MM.1S (cell line): ENCODE measurements around the gene LZTS2.

Source experiments
- DNase-seq: peaks from one replicate; pipeline ENCODE4 v3.0.0-alpha.2; 2015
- H2AFZ ChIP-seq: fragments of 300-600 bp; sonication (generic); 2 replicates; pipeline ENCODE4 v1.6.0; 2016; ENCODE audit warnings: antibody characterized with exemption, low read length
- H3F3A ChIP-seq: fragments of 300-600 bp; sonication (generic); 2 replicates; pipeline ENCODE4 v1.6.1; 2016; ENCODE audit warnings: mild to moderate bottlenecking, antibody characterized with exemption, low read length, moderate library complexity, mixed read lengths; ENCODE audit not compliant: insufficient read depth
- H3K27ac ChIP-seq: fragments of 300-600 bp; sonication (generic); 2 replicates; pipeline ENCODE4 v1.5.1; 2016; ENCODE audit warnings: mild to moderate bottlenecking, low read length
- H3K27me3 ChIP-seq: fragments of 300-600 bp; sonication (generic); replicated peaks from 2 replicates; pipeline ENCODE4 v1.6.0; 2016; ENCODE audit warnings: low read length; ENCODE audit not compliant: insufficient read depth
- H3K36me3 ChIP-seq: fragments of 300-600 bp; sonication (generic); replicated peaks from 2 replicates; pipeline ENCODE4 v1.6.1; 2016; ENCODE audit warnings: mild to moderate bottlenecking, low read length, mixed read lengths; ENCODE audit not compliant: insufficient read depth
- H3K4me1 ChIP-seq: fragments of 300-600 bp; sonication (generic); 2 replicates; pipeline ENCODE4 v1.6.1; 2016; ENCODE audit warnings: low read length, mixed read lengths
- H3K4me2 ChIP-seq: fragments of 300-600 bp; sonication (generic); 2 replicates; pipeline ENCODE4 v1.6.0; 2016; ENCODE audit warnings: low read depth, low read length
- H3K4me3 ChIP-seq: fragments of 300-600 bp; sonication (generic); 2 replicates; pipeline ENCODE4 v1.5.1; 2016; ENCODE audit warnings: low read length, mixed read lengths
- H3K79me2 ChIP-seq: fragments of 300-600 bp; sonication (generic); 2 replicates; pipeline ENCODE4 v1.6.1; 2016; ENCODE audit warnings: mixed run types, low read length, mixed read lengths
- H3K9ac ChIP-seq: fragments of 300-600 bp; sonication (generic); 2 replicates; pipeline ENCODE4 v1.6.1; 2016; ENCODE audit warnings: low read length, mixed read lengths
- H3K9me2 ChIP-seq: fragments of 300-600 bp; sonication (generic); replicated peaks from 2 replicates; pipeline ENCODE4 v1.6.1; 2016; ENCODE audit warnings: mild to moderate bottlenecking, low read length, mixed read lengths; ENCODE audit not compliant: insufficient read depth
- H3K9me3 ChIP-seq: fragments of 300-600 bp; sonication (generic); replicated peaks from 2 replicates; pipeline ENCODE4 v1.6.1; 2016; ENCODE audit warnings: mild to moderate bottlenecking, low read length, mixed read lengths; ENCODE audit not compliant: insufficient read depth
- H4K20me1 ChIP-seq: fragments of 300-600 bp; sonication (generic); 2 replicates; pipeline ENCODE4 v1.6.1; 2016; ENCODE audit warnings: mild to moderate bottlenecking, low read length, moderate library complexity, mixed read lengths; ENCODE audit not compliant: insufficient read depth
- CTCF ChIP-seq: fragments of 300-600 bp; sonication (generic); IDR thresholded peaks from 2 replicates; pipeline ENCODE4 v1.5.1; 2016; ENCODE audit warnings: antibody characterized with exemption, low read length, mixed read lengths
- EZH2 ChIP-seq: fragments of 300-600 bp; sonication (generic); optimal IDR thresholded peaks from 2 replicates; pipeline ENCODE3; 2017; ENCODE audit warnings: low read depth, mild to moderate bottlenecking, antibody characterized with exemption, low read length, mixed read lengths
- EZH2phosphoT487 ChIP-seq: fragments of 300-600 bp; sonication (generic); IDR thresholded peaks from 2 replicates; pipeline ENCODE4 v1.6.1; 2018; ENCODE audit warnings: antibody characterized with exemption, low read length

Gene LZTS2

GRCh38 chr10:101036726-101037125 lies 37.1 kb downstream of the LZTS2 start:
- Histone ChIP-seq H2AFZ (no peak overlapping the region), H3K4me3 (no peak overlapping the region), H3K79me2 (no peaks in the 10 kb centered on the region), H3K9ac (no peak overlapping the region), H3K9me2 (no peaks in the 10 kb centered on the region), H4K20me1 (no peaks in the 10 kb centered on the region), H3K4me2 (no peak overlapping the region), H3K36me3 (no peaks in the 10 kb centered on the region), H3K27ac (no peak overlapping the region), H3K9me3 (no peaks in the 10 kb centered on the region), H3K27me3 (peaks cover 37% of the 10 kb centered on the region), H3K4me1 (peaks cover 8% of the 10 kb centered on the region), H3F3A (0 out of 2 replicates have a peak, but pooled peaks cover under 1% of the 10 kb centered on the region)
- DNase-seq: no peak
- TF ChIP-seq EZH2: no peak
- TF ChIP-seq EZH2phosphoT487: no peak
- TF ChIP-seq CTCF: no peak

GRCh38 chr10:101038484-101038883 lies 38.9 kb downstream of the LZTS2 start:
- Histone ChIP-seq H3K36me3 (no peaks in the 10 kb centered on the region), H3F3A (peaks cover 7% of the 10 kb centered on the region; the same call in 1 of the 2 replicates)

GRCh38 chr10:101040061-101040460 lies 40.5 kb downstream of the LZTS2 start:
- peaks cover 12% of the 10 kb centered on the region for H3K27me3 ChIP-seq
- H3K4me3 ChIP-seq: no peak overlapping the region
- H3K4me1 ChIP-seq: peaks cover 17% of the 10 kb centered on the region
- peaks cover 7% of the 10 kb centered on the region; the same call in 1 of the 2 replicates for H3F3A ChIP-seq
- no peaks in the 10 kb centered on the region for H4K20me1 ChIP-seq
- no peak overlapping the region for H3K27ac ChIP-seq
- H2AFZ ChIP-seq: no peak overlapping the region
- H3K79me2 ChIP-seq: no peaks in the 10 kb centered on the region
- H3K4me2 ChIP-seq: no peak overlapping the region
- TF ChIP-seq EZH2: no peak
- TF ChIP-seq CTCF: no peak
- TF ChIP-seq EZH2phosphoT487: no peak
- no peaks in the 10 kb centered on the region for H3K36me3 ChIP-seq
- DNase-seq: no peak
- H3K9ac ChIP-seq: no peak overlapping the region
- no peaks in the 10 kb centered on the region for H3K9me2 ChIP-seq
- no peaks in the 10 kb centered on the region for H3K9me3 ChIP-seq

More at GRCh38 chr10:101038484-101038883, 38.9 kb downstream of the LZTS2 start:
- peak; percentile 22 for TF ChIP-seq CTCF
- no peak for TF ChIP-seq EZH2
- H3K4me2 ChIP-seq: no peak overlapping the region
- H3K27ac ChIP-seq: no peak overlapping the region
- peaks cover 20% of the 10 kb centered on the region for H3K27me3 ChIP-seq
- H4K20me1 ChIP-seq: no peaks in the 10 kb centered on the region
- no peak for DNase-seq
- H3K9ac ChIP-seq: no peak overlapping the region
- no peak overlapping the region for H2AFZ ChIP-seq
- no peaks in the 10 kb centered on the region for H3K9me2 ChIP-seq
- H3K4me3 ChIP-seq: no peak overlapping the region
- no peaks in the 10 kb centered on the region for H3K9me3 ChIP-seq
- H3K79me2 ChIP-seq: no peaks in the 10 kb centered on the region
- H3K4me1 ChIP-seq: peaks cover 17% of the 10 kb centered on the region
